ENCODE data around the gene PLA2R1.

- TF ChIP-seq CTCF (IDR thresholded peaks at IDR 0.05) (no peak), SIN3A (IDR thresholded peaks at IDR 0.05; ENCODE audit: borderline replicate concordance, insufficient read depth, low read depth, low read length) (no peak), POLR2AphosphoS5 (IDR thresholded peaks at IDR 0.05; ENCODE audit: low read depth, low read length) (no peak), TCF7L2 (IDR thresholded peaks at IDR 0.05; ENCODE audit: low read depth, low read length) (no peak)
These were observed 29.0 kb upstream of the PLA2R1 start for GRCh38 chr2:160091381-160091780.

All from Panc1 (cell line).